ENCODE data around the gene RHBDF1.

The RHBDF1 gene

DNA sequence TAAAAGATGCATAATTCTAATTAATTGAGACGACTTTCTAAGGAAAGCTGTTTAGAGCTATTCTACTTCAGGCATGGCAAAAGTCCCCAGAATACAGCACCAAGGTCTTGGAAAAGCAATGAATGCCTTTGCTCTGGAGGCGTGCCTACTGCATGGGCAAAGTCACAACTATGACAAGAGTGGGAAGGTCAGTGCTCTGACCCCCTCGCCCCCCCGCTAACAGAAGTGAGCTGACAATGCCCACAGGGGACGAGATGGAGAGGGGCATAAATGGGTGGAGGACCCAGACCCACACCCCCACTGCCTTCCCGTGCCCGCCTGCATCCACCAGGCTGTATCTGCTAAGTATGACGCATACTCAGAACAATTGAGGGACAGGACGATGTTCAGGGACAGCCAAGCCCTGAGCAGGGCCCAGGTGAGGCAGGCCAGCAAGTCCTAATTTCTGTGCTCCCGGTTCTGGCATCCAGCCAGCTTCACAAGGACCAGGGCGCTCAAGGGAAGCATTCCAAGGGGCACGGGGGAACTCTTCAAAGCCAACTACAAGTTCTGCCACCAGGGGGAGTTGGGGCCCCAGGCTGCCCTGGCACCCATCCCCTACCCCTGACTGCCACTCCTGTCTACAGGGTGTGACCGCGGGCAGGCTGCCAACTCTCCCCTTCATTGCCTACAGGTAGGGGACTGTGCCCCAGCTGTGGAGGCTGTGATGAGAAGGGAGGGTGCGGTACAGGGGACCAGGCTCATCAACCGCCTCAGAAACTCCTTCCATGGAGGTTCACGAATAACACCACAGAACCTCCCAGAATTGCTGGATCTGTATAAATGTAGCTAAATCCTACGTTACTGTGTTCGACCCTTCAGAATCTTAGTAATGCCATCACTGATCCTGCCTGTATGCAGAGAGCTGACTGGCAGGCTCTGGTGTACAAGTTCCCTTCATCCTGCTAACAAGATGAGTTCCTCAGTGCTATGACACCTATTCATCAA is 45.2 kb upstream of the RHBDF1 start:
- in situ Hi-C loops (cut with MboI; ENCODE audit: low pct_unique_long_range_greater_than_20kb, low sequenced_read_pairs, unreplicated experiment) = no loop called here
- peak; percentile 70 for DNase-seq (ENCODE audit: low spot score)
- TF ChIP-seq, protein P1, sequence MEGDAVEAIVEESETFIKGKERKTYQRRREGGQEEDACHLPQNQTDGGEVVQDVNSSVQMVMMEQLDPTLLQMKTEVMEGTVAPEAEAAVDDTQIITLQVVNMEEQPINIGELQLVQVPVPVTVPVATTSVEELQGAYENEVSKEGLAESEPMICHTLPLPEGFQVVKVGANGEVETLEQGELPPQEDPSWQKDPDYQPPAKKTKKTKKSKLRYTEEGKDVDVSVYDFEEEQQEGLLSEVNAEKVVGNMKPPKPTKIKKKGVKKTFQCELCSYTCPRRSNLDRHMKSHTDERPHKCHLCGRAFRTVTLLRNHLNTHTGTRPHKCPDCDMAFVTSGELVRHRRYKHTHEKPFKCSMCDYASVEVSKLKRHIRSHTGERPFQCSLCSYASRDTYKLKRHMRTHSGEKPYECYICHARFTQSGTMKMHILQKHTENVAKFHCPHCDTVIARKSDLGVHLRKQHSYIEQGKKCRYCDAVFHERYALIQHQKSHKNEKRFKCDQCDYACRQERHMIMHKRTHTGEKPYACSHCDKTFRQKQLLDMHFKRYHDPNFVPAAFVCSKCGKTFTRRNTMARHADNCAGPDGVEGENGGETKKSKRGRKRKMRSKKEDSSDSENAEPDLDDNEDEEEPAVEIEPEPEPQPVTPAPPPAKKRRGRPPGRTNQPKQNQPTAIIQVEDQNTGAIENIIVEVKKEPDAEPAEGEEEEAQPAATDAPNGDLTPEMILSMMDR (IDR thresholded peaks at IDR 0.05; ENCODE audit: extremely low read depth, insufficient read depth, missing control alignments) = peak; percentile 77

DNA sequence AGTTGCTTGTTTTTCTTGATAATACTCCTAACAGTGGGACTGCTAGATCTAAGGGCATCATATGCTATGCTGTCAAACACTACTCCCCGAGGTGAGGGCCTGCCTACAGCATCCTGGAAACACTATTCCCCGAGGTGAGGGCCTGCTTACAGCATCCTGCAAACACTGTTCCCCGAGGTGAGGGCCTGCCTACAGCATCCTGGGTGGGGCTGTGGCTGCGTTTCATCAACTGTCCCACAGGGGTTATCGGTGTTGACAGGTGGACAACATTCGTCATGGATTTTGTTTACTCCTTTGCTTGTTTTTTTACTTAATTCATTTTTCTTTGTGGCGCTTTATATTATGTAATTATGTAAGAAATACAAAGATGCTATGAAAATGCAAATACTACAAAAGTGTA is 43.6 kb upstream of the RHBDF1 start:
- TF ChIP-seq, protein P1 (IDR thresholded peaks at IDR 0.05; ENCODE audit: extremely low read depth, insufficient read depth, missing control alignments) = no peak
- DNase-seq (ENCODE audit: low spot score) = no peak
- in situ Hi-C loops (cut with MboI; ENCODE audit: low pct_unique_long_range_greater_than_20kb, low sequenced_read_pairs, unreplicated experiment) = no loop called here

DNA sequence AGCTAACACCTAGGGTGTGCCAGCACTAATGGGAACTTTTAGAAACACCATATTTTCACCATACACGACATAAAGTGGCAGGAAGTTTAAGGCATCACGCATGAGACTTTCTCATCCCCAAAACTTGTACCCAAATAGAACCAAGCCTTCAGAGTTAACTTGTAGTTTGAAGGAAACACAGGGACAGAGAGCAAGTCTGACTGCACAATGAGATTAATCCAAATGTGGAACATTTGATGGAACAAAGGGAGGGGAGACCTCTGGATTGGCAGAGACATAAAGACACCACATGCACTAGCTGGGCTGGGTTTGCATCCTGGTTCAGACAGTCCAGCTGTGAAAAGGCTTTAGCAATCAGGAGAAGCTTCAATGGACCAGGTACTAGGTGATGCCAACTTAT is 41.9 kb upstream of the RHBDF1 start:
- TF ChIP-seq, protein P1 (IDR thresholded peaks at IDR 0.05; ENCODE audit: extremely low read depth, insufficient read depth, missing control alignments) = no peak
- in situ Hi-C loops (cut with MboI; ENCODE audit: low pct_unique_long_range_greater_than_20kb, low sequenced_read_pairs, unreplicated experiment) = no loop called here

DNA sequence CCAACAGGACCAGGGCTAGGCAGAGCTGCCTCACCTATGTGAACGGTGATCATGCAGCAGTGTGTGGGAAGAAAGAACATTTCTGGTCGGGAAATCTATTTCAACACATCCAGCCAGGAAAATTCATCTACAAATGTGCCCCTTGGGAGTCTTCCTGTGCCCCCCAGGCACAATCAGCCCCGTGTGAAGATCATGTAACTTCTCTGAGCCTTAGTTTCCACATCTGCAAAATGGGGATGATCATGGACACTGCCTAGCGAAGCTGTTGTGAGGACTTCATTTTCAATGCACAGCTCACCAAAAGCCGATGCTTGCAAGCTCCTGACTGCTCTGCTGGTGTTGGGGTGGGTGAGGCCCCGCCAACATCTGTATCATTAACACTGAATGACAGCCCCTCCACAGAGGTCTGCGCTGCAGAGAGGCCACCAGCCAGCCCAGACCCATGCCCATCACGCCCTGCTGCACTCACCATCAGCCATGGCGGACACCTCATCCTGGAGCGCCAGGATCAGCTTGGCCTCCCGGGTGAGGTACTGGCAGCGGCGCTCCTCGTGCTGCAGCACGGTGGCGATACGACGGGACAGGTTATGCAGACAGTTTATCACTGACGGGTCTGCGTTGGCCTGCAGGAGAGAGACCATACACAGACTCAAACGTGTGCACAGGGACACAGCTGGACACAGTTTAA is 39.9 kb upstream of the RHBDF1 start:
- in situ Hi-C loops (cut with MboI; ENCODE audit: low pct_unique_long_range_greater_than_20kb, low sequenced_read_pairs, unreplicated experiment) = no loop called here
- TF ChIP-seq, protein P1 (IDR thresholded peaks at IDR 0.05; ENCODE audit: extremely low read depth, insufficient read depth, missing control alignments) = no peak
- no peak for DNase-seq (ENCODE audit: low spot score)

More for the DNA sequence above, 41.9 kb upstream of the RHBDF1 start:
- no peak for DNase-seq (ENCODE audit: low spot score)

DNA sequence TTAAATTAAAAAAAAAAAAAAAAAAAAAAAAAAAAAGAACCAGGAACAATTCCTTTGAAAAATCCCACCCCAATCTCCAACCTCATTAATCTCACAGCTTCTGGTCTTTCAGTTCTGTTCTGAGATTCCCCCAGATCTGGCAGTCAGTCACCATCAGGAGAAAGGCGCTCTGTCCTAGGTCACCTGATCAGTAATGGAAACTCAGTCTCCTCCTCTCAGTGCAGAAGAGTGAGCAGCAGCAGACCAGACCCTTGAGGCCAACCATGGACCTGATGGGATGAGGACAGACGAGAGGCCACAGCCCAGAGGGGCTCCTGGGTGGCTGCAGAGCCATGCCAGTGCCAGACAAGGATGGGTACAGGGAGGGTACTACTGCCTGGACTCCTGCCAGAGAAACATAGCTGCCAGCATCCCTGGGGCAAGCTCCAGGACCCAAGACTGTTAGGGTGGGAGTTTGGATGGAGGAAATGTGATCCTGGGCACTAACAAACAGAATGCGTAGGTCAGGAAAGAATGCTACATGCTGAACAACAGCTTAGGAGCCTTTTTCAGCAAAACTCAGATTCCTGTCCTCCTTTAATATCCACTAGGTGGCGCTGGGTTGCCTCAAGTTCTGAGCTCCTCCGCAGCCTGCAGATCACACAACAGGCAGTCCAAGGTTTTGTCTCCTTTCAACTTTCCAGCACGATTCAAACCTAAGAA is 34.3 kb upstream of the RHBDF1 start:
- TF ChIP-seq, protein P1 (IDR thresholded peaks at IDR 0.05; ENCODE audit: extremely low read depth, insufficient read depth, missing control alignments) = peak; percentile 79
- in situ Hi-C loops (cut with MboI; ENCODE audit: low pct_unique_long_range_greater_than_20kb, low sequenced_read_pairs, unreplicated experiment) = no loop called here
- DNase-seq (ENCODE audit: low spot score) = peak; percentile 81

DNA sequence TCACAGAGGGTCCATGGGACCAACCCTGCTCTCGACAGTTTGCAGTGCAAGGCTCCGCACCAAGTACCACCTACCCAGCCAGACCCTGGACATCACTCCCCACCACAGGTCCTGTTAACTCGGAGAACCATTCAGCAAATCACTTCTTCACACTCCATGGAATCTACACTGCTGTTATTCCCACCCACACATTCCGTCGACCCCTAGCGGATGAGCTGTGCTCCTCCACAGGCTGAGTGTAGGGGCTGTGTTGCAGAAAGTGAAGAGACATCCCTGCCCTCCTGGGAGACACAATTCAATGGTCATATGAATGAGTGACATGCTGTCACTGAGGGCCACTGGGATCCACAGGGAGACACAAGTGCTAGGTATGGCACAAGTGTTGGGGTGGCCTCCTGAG is 33.1 kb upstream of the RHBDF1 start:
- no peak for DNase-seq (ENCODE audit: low spot score)
- TF ChIP-seq, protein P1 (IDR thresholded peaks at IDR 0.05; ENCODE audit: extremely low read depth, insufficient read depth, missing control alignments) = no peak
- in situ Hi-C loops (cut with MboI; ENCODE audit: low pct_unique_long_range_greater_than_20kb, low sequenced_read_pairs, unreplicated experiment) = no loop called here

Data from GM13977 (cell line).